ENCODE measurements around the gene ATOH8. TPM values are rescaled to one million over a fixed set of nuclear protein-coding genes. Genes with fewer than 3 reads are reported as not detected.

ATOH8 gene
- total RNA-seq, 2 donors from 2014 or later = not detected

DNA sequence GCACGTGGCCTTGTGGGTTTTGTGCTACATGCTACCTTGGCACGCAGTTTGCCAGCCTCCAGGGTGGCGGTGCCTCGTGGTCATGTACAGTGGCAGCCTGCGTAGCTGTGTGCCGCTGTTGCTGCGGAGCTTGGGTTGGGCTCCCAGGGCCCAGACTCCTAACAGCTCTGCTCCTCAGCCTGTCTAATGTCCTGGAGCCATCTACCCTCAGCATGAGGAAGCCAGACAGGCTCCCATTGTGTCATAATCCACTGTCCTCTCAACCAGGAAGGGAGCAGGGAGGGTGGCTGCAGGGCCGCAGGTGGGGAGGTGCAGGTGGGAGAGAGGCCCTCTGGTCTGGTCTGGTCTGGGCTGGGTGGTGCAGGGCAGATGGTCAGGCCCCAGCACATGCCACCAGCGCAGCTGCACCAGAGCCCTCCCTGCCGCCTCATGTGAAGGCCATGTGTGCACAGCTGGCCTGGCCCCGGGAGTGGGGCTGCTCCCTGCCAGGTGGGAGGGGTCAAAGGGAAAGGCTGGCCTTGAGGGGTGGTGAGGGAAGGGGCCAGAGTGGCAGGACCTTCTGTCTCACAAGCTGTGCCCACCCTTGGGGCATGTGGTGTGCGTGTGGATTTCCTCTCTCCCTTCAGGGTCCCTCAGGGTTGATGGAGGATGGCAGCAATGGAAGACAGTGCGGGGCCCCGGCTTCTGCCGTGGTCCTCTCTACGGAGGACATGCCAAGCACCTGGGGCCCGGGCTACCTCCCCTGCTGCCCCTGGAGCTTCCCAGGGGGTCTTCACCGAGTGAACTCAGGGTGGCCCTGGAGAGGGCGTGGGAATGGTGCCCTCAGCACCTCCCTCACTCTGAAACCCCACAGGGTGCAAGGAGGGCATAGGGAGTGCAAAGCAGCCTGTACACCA is 4.8 kb downstream of the ATOH8 start:
- no peaks in the 10 kb centered on the region for H3K36me3 Mint-ChIP-seq
- no peak for DNase-seq (ENCODE audit: low spot score)
- H3K9me3 Mint-ChIP-seq = no peaks in the 10 kb centered on the region
- H3K27me3 Mint-ChIP-seq = peaks cover 28 to 29% of the 10 kb centered on the region in 2 donors
- H3K4me1 Mint-ChIP-seq (ENCODE audit: low read depth in 2 of 2) = peaks cover 5 to 6% of the 10 kb centered on the region in 2 donors
- no peak for ATAC-seq
- no peak overlapping the region for H3K4me3 Mint-ChIP-seq
- H3K27ac Mint-ChIP-seq = no peak overlapping the region

DNA sequence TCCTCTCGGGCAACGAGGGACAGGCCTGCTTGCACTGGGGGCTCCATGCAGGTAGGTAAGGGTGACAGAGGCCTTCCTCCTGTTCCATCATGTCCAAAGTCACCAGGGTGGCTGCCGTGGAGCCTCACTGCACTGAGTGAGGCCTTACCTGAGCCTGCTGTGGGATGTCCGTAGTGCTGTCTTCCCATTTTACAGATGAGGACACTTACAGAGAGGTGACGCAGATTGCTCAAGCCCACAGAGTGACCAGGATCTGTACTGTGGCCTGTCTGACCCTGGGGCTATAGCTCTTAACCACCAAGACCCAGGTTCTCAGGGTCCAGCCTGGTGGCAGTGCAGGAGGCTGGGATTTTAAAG is 5.4 kb downstream of the ATOH8 start:
- Mint-ChIP-seq H3K4me3 (no peak overlapping the region), H3K36me3 (no peaks in the 10 kb centered on the region), H3K27me3 (peaks cover 30 to 33% of the 10 kb centered on the region in 2 donors), H3K9me3 (no peaks in the 10 kb centered on the region), H3K27ac (no peak overlapping the region), H3K4me1 (ENCODE audit: low read depth in 2 of 2) (peaks cover 5 to 6% of the 10 kb centered on the region in 2 donors)
- no peak for DNase-seq (ENCODE audit: low spot score)
- no peak for ATAC-seq

DNA sequence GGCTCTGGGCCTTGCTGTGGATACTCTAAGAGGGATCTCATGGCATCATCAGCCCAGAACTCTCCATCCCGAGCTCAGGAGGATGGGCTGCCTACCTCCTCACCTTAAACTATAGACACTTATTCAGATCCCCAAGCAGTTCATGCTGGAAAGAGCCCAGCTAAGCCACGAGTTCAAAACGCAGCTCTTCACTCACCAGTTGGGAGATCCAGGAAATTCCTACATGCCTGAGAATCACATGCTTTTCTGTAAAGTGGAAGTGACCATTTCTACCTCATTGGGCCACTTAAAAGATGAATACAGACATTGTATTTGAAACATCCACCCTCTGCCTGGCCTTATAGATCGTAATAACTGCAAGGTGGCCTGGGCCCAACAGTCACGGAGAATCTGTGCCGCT is 6.6 kb downstream of the ATOH8 start:
- H3K36me3 Mint-ChIP-seq = no peaks in the 10 kb centered on the region
- H3K9me3 Mint-ChIP-seq = no peaks in the 10 kb centered on the region
- no peak overlapping the region for H3K27ac Mint-ChIP-seq
- peaks cover 3% of the 10 kb centered on the region in 2 donors for H3K4me1 Mint-ChIP-seq (ENCODE audit: low read depth in 2 of 2)
- H3K27me3 Mint-ChIP-seq = peaks cover 32 to 40% of the 10 kb centered on the region in 2 donors
- ATAC-seq = no peak
- no peak for DNase-seq (ENCODE audit: low spot score)
- H3K4me3 Mint-ChIP-seq = no peak overlapping the region

DNA sequence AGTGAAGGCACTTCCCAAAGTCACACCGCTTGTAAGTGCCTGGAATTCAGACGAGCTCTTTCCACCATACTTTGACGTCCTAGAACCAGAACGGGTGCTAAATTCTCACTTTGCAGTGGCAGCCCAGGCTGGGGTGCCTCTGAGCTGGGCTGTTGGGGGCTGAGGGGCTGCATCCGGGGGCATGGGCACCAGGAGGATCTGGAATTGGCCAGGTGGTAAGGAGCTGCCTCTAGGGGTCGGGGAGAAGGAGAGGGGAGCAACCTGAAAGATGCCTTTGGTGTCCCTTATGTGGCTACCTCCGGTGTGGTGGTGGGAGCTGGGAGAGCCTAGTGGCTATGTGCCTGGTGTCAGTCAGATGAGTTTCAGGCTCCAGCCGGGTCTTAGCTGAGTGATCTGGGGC is 7.1 kb downstream of the ATOH8 start:
- Mint-ChIP-seq H3K9me3 (no peaks in the 10 kb centered on the region), H3K4me3 (no peak overlapping the region), H3K36me3 (no peaks in the 10 kb centered on the region), H3K27ac (no peak overlapping the region), H3K27me3 (peaks cover 32 to 40% of the 10 kb centered on the region in 2 donors), H3K4me1 (ENCODE audit: low read depth in 2 of 2) (no peaks in the 10 kb centered on the region)
- DNase-seq (ENCODE audit: low spot score) = no peak
- ATAC-seq = no peak

DNA sequence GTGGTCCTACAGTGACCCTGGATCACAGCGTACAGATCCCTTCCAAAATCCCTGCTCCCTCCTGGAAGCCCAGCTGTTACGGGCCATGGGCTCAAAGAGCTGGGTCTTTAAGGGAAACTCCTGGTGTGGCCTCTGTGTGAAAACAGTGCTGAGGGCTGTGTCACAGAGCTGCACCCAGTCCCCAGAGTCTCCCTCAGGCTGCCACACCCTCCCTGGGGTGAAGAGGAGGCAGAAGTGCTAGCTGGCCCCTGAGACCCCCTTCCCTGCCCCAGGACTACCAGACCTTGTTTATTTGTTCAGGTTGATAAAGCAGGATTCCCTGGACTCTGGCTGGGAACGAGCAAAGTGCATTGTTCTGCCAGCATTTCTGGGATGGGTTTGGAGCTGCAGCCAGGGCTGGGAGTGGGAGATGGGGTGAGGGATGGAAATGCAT is 7.7 kb downstream of the ATOH8 start:
- no peak overlapping the region for H3K27ac Mint-ChIP-seq
- H3K9me3 Mint-ChIP-seq = no peaks in the 10 kb centered on the region
- H3K4me3 Mint-ChIP-seq = no peak overlapping the region
- H3K27me3 Mint-ChIP-seq = peaks cover 33 to 39% of the 10 kb centered on the region in 2 donors
- H3K4me1 Mint-ChIP-seq (ENCODE audit: low read depth in 2 of 2) = no peaks in the 10 kb centered on the region
- DNase-seq (ENCODE audit: low spot score) (no peak), ATAC-seq (no peak)
- H3K36me3 Mint-ChIP-seq = no peaks in the 10 kb centered on the region

DNA sequence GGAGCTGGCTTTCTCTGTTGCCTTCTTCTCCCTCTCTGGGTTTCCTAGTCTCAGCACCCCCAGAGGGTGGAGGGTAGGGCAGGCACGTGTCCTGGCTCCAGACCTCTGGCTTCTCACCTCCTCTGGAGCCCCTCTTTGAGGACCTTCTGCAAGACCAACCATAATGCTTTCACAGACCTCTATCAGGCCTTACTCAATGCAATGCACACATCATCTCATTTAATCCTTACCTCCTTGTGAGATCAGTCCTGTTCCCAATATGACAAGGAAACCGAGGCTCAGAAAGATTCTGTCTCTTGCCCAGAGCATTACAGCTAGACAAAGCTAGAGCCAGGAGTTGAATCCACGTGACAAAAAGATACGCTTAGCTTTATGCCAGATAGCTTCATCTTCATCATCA is 8.2 kb downstream of the ATOH8 start:
- DNase-seq (ENCODE audit: low spot score) (no peak), ATAC-seq (no peak)
- Mint-ChIP-seq H3K4me1 (ENCODE audit: low read depth in 2 of 2) (no peaks in the 10 kb centered on the region), H3K27ac (no peak overlapping the region), H3K4me3 (no peak overlapping the region), H3K27me3 (peaks cover 32 to 38% of the 10 kb centered on the region in 2 donors), H3K9me3 (no peaks in the 10 kb centered on the region), H3K36me3 (no peaks in the 10 kb centered on the region)

DNA sequence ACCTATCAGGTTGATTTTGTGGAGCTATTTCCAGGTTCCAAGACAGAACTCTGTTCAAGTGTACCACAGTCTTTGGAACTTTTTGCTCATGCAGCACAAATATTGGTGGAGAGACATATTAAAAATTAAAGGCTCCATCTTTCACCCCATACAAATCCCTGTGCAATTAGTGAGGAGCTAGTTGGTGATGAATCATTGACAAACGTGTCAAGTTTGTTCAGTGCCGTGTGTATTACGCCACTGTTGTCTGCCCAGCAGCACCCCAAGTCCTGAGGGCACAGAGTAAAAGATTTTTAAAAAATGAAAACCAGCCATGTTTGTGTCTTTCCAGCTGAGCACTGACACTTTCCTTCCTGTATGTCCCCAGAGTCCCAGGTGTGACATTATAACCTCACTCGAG is 9.3 kb downstream of the ATOH8 start:
- DNase-seq (ENCODE audit: low spot score) = no peak
- Mint-ChIP-seq H3K9me3 (no peaks in the 10 kb centered on the region), H3K27ac (no peak overlapping the region), H3K4me3 (no peak overlapping the region), H3K36me3 (no peaks in the 10 kb centered on the region), H3K27me3 (peaks cover 28 to 30% of the 10 kb centered on the region in 2 donors), H3K4me1 (ENCODE audit: low read depth in 2 of 2) (no peaks in the 10 kb centered on the region)
- ATAC-seq = no peak

DNA sequence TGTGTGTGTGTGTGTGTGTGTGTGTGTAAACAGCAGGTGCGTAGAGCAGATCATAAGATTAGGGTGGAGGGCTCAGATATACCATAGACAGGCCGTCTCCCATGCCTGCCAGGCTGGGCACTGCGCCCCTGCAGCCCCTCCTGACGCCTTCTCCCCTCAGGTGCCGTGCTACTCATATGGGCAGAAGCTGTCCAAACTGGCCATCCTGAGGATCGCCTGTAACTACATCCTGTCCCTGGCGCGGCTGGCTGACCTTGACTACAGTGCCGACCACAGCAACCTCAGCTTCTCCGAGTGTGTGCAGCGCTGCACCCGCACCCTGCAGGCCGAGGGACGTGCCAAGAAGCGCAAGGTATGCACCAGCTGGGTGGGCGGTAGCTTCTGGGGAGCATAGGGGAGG is 10.0 kb downstream of the ATOH8 start:
- DNase-seq (ENCODE audit: low spot score) = no peak
- peaks cover 28 to 30% of the 10 kb centered on the region in 2 donors for H3K27me3 Mint-ChIP-seq

DNA sequence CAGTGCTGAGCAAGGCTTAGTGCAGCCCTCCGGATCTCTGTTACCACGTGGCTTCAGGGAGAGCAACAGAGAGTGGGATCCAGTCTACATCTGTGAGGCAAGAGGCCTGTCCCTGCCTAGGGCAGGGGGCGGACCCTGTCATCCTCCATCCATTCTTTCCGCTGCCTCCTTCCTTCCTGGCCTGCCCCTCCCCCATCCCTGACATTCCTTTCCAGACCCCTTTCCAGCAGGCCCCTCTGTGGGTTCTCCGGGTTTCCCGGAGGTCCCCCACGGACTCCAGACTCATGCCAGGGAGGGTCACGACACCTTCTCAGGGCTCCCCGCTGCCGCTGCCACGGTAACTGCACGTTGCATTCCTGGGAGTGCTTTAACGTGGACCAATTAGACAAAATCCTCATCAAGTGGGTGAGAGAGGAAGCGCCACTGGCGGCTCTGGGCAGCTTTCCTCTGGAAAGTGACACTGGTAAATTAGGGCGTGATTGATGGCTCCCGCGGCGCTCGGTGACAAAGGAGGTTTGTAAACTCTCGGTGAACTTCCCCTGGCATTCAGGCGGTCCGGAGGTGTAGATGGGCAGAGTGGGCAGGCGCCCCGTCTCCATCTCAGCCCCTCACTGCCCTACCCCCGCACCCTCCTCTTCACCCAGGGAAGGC is 11.4 kb downstream of the ATOH8 start:
- ATAC-seq = no peak
- H3K36me3 Mint-ChIP-seq = no peaks in the 10 kb centered on the region
- no peaks in the 10 kb centered on the region for H3K4me1 Mint-ChIP-seq (ENCODE audit: low read depth in 2 of 2)
- no peak for DNase-seq (ENCODE audit: low spot score)
- no peak overlapping the region for H3K4me3 Mint-ChIP-seq
- no peak overlapping the region for H3K27ac Mint-ChIP-seq
- no peaks in the 10 kb centered on the region for H3K9me3 Mint-ChIP-seq
- peaks cover 28 to 30% of the 10 kb centered on the region in 2 donors for H3K27me3 Mint-ChIP-seq

More for the DNA sequence above, 10.0 kb downstream of the ATOH8 start:
- no peak overlapping the region for H3K27ac Mint-ChIP-seq
- H3K4me3 Mint-ChIP-seq = no peak overlapping the region
- no peaks in the 10 kb centered on the region for H3K9me3 Mint-ChIP-seq
- no peaks in the 10 kb centered on the region for H3K36me3 Mint-ChIP-seq
- ATAC-seq = no peak
- H3K4me1 Mint-ChIP-seq (ENCODE audit: low read depth in 2 of 2) = no peaks in the 10 kb centered on the region

DNA sequence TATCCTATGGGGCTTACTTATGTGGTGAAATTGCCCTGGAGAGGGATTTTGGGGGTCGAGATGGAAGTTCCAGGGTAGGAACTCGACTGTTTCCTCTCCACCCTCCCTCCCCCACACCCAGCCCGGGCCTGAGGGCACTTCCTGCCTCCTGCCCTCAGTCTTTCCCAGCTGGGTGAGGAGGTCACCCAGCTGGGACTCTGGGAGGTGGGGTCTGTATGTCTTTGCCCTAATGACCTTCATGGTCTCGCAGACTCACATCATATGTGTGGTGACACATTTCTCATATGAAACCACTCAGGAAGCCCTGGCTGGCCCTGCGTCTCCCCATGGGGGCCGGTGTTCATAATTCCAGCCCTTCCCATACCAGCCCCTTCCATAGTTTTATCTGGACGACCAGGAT is 12.4 kb downstream of the ATOH8 start:
- H3K4me3 Mint-ChIP-seq = no peak overlapping the region
- ATAC-seq = no peak
- H3K27me3 Mint-ChIP-seq = peaks cover 28 to 32% of the 10 kb centered on the region in 2 donors
- DNase-seq (ENCODE audit: low spot score) = no peak
- no peak overlapping the region for H3K27ac Mint-ChIP-seq
- no peaks in the 10 kb centered on the region for H3K36me3 Mint-ChIP-seq
- H3K9me3 Mint-ChIP-seq = no peaks in the 10 kb centered on the region
- no peaks in the 10 kb centered on the region for H3K4me1 Mint-ChIP-seq (ENCODE audit: low read depth in 2 of 2)

DNA sequence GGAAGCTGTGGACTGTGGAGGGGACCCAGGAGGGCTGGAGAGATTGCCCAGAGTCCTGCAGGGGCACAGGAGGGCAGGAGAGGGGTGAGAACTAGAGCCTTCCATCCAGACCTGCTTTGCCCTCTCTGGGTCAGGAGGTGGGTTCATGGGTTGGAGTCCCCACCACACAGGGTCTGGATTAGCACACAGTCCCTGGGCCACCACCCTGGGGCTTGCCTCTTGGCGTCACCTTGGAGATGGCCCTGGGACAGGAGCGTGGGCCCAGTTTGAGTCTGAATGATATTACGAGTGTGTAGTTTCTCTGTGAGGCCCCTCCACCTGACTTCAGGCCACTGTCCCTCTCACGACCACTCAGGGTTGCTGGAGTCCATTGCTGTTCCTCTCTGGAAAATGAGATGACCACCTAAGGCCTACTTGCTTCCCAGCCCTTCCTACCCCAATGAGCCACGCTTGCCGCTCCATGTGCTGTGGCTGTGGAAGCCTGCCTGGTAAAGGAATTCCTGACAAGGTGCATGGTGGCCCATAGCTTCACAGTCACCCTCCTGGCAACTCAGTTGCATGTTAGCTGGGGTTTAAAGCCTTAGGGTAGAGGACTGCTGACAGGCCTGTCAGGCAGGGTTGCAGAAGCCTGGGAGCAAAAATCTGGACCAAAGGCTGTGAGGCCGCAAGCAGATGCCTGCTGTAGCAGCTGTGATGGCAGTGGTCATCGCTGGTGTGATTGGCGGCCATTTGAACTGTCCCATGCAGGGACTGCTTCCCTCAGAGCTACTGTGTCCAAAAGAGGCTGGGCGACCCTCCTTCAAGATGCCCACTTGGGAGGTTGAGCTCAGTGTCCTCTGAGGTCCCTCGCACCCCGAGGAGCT is 14.2 kb downstream of the ATOH8 start:
- no peak overlapping the region for H3K27ac Mint-ChIP-seq
- DNase-seq (ENCODE audit: low spot score) = no peak
- H3K4me1 Mint-ChIP-seq (ENCODE audit: low read depth in 2 of 2) = peaks cover 0 to 5% of the 10 kb centered on the region in 2 donors
- H3K9me3 Mint-ChIP-seq = no peaks in the 10 kb centered on the region
- no peak for ATAC-seq
- peaks cover 31 to 45% of the 10 kb centered on the region in 2 donors for H3K27me3 Mint-ChIP-seq
- no peaks in the 10 kb centered on the region for H3K36me3 Mint-ChIP-seq
- no peak overlapping the region for H3K4me3 Mint-ChIP-seq

DNA sequence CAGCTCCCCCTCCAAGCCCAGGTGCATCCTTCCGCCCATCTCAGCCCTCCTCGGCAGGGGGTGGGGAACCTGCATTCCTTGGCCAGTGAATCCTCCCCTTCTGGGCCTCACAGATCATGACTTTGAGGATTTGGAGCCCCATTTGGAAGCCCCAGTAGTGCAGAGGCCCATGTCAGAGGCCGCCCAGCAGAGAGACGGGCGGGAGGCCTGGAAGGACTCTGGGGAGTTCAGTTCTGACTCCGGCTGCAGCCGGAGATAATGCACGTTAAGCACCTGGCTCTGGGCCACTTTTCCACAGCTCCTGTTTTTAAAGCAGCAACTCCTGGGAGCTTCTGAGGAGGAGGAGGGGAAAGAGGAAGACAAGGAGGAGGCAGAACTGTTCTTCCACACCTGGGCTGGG is 14.9 kb downstream of the ATOH8 start:
- Mint-ChIP-seq H3K4me3 (no peak overlapping the region), H3K27me3 (peaks cover 30 to 40% of the 10 kb centered on the region in 2 donors), H3K36me3 (no peaks in the 10 kb centered on the region), H3K27ac (no peak overlapping the region), H3K9me3 (no peaks in the 10 kb centered on the region), H3K4me1 (ENCODE audit: low read depth in 2 of 2) (peaks cover 0 to 5% of the 10 kb centered on the region in 2 donors)
- ATAC-seq (no peak), DNase-seq (ENCODE audit: low spot score) (no peak)

DNA sequence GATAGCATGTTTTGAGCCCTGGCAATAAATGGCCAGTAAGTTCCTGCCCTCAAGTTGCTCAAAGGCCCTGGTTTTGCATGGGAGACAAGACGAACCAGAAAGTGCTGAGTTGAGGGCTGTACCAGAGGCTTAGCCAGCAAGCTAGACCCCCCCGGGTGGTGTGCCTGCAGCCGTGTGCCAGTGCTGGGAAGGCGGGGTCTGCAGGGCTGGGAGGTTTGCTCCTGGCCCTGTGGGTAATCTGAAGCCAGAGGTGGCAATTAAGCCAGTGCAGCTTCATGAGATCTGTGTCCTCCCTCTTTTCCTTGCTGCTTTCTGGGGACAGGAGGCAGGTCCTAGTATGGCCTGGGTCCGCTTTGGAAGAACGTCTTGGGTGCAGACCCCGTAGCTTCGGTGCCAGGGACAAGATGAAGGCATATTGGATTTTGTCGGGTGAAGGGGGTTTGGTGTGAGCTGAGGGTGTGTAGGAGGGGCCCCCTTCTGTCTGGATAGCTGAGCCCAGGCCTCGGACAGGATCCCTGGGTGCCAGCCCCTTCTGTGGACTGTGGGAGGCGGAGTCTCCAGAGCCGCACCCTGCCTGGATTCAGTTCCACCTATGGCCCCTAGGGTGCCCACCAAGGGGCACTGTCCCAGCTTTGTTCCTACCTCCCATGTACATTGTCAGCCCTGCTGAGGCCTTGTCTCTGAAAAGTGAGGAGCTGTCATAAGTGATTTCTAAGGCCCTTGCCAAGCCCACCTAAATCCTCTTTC is 15.6 kb downstream of the ATOH8 start:
- H3K27ac Mint-ChIP-seq = no peak overlapping the region
- no peak overlapping the region for H3K4me3 Mint-ChIP-seq
- H3K27me3 Mint-ChIP-seq = peaks cover 30 to 34% of the 10 kb centered on the region in 2 donors
- ATAC-seq (peak in 1 of 2 donors; percentile 40), DNase-seq (ENCODE audit: low spot score) (no peak)
- no peaks in the 10 kb centered on the region for H3K36me3 Mint-ChIP-seq
- H3K9me3 Mint-ChIP-seq = no peaks in the 10 kb centered on the region
- peaks cover 0 to 5% of the 10 kb centered on the region in 2 donors for H3K4me1 Mint-ChIP-seq (ENCODE audit: low read depth in 2 of 2)

Data from natural killer cell treated with Interleukin-12 subunit alpha and Interleukin-12 subunit beta and Interleukin-15 and Interleukin-18, amount 100 ng/mL, for 72 hours (primary cell).